GM12892 (cell line): ENCODE results near the gene CCDC30.

Source experiments
- DNase-seq: peaks from one replicate; pipeline ENCODE4 v3.0.0; 2011; ENCODE audit not compliant: insufficient read length
- FAIRE-seq: peaks from 2 replicates; lab custom pipeline; 2011; peaks lifted over from hg19 to GRCh38; lab: Jason Lieb, UNC
- POLR2A ChIP-seq: IDR thresholded peaks from 2 replicates; pipeline ENCODE4 v1.6.1; 2011; ENCODE audit warnings: low read depth, low read length, control low read depth
- POLR2AphosphoS5 ChIP-seq: IDR thresholded peaks from 2 replicates; pipeline ENCODE4 v1.6.1; 2011; ENCODE audit warnings: low read depth, low read length, control low read depth
- TAF1 ChIP-seq: IDR thresholded peaks from 2 replicates; pipeline ENCODE4 v1.6.1; 2011; ENCODE audit warnings: low read depth, mild to moderate bottlenecking, control low read depth, low read length, borderline replicate concordance

The CCDC30 gene

DNA sequence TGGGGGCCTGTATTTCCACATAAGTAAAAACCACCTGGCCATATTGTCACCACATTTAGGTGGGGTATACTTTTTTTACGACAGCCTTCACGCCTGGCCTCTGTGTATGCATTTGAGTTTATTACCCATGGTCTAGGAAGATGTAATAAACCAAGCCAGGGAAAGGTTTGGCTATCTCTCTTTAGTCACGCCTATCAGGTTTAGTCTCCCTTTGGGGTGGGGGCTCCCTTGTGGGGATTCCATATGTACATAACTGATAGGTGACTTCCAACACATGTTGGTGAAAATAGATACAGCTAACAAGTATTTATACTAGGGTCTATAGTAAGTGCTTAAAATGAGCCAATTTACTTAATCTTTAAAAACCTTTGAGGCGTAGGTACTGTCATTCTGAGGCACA is 223.3 kb downstream of the CCDC30 start:
- TF ChIP-seq POLR2A = no peak
- TF ChIP-seq TAF1 = no peak
- TF ChIP-seq POLR2AphosphoS5 = no peak
- FAIRE-seq = no peak

DNA sequence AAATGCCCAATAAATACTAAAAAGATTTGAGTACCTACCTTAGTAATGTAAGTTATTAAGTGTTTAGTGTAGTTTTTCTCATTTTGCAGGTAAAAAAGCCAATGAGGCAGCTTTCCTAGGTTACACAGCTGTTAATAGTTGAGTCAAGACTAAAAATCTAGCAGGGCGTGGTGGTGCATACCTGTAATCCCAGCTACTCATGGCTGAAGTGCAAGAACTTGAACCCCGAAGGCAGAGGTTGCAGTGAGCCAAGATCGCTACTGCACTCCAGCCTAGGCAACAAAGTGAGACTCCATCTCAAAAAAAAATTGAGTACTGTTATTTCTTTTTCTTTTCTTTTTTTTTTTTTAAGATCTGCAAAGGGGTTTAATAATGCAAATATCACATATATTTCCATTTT is 226.8 kb downstream of the CCDC30 start:
- TF ChIP-seq POLR2A (no peak), POLR2AphosphoS5 (no peak), TAF1 (no peak)
- FAIRE-seq = no peak
- no peak for DNase-seq

More for the DNA sequence above, 223.3 kb downstream of the CCDC30 start:
- DNase-seq = no peak

DNA sequence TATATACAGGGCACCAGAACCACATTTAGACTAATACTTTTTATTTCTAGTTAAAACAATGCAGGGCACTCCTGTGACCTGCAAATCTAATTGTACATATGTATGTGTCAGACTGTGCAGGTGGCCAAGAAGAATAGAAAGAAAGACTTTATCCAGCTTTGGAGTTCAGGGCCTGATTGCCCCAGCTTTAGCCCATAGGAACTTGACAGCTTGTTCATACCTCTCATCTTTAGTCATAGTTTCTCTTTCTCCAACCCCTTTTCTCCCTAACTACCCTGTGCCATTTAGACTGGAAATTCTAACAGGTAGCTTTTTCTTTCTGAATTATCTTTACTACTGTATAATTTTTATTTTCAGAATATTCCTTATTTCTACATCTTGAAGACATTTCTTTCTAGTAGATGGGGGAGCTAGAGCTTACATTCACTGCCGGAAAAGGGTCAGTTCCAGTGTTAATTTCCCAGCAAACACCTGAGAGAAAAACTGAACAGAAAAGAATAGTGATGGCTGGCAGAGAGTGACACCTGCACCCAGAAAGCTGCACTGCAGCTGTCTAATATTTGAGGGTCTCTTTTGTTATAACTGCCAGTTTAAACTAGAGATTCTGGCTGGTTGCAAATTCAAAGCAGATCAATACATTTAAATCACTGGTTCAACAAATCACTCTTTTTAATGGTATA is 227.5 kb downstream of the CCDC30 start:
- DNase-seq = no peak
- TF ChIP-seq POLR2AphosphoS5 = no peak
- peak; percentile 58 for FAIRE-seq

DNA sequence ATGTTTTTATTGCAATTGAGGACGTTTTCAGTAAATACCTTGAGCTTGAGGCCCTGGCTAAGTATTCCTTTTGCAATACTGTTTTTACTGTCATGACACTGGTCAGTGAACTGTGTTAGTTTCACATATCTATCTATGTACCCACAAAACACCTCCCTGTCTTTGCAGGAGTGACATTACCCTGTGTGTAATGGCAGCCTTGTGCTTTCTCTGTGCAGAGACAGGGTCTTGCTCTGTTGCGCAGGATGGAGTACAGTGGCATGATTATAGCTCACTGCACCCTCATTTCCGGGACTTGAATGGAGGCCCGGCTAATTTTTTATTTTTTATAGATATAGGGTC is 228.0 kb downstream of the CCDC30 start:
- FAIRE-seq (peak; percentile 66), DNase-seq (no peak)

DNA sequence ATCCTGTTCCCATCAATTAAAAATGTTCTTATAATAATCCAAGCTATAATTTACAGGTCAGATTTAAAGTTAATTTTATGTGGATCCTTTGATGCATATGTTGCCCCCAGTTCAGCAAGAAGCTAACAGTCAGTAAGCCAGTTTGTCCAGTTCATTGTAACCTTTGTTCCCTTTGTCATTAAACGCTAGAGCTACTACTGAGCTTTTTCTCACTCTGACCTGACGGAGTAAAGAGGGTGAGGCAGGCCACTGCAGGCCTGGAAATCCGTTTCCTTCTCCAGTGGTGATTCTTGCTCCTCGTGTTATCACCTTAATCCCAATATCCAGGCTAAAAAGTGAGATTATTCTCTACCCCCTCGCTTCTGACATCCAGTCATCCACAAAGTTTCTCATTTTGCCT is 229.4 kb downstream of the CCDC30 start:
- DNase-seq (no peak), FAIRE-seq (no peak)
- TF ChIP-seq POLR2AphosphoS5 = no peak

More for the DNA sequence above, 228.0 kb downstream of the CCDC30 start:
- TF ChIP-seq POLR2A = no peak
- no peak for TF ChIP-seq POLR2AphosphoS5
- no peak for TF ChIP-seq TAF1

DNA sequence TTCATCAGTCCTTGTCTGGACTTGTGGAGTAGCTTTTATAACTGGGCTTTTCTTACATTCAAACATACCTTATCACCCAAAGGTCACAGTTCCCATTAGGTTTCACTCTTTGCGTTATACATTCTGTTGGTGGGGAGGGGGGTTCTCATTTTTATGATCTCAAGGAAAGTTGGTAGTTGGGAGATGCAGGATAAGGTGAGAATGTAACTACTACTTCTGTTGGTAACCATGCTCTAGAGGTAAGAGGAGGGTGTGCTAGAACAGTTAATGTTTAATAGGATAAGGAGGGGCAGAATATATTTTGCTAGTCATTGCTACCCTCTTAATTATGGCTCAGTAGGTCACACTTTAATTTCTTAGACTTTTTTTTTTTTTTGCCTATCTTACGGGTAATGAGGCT is 229.8 kb downstream of the CCDC30 start:
- no peak for TF ChIP-seq POLR2A
- FAIRE-seq (no peak), DNase-seq (no peak)

DNA sequence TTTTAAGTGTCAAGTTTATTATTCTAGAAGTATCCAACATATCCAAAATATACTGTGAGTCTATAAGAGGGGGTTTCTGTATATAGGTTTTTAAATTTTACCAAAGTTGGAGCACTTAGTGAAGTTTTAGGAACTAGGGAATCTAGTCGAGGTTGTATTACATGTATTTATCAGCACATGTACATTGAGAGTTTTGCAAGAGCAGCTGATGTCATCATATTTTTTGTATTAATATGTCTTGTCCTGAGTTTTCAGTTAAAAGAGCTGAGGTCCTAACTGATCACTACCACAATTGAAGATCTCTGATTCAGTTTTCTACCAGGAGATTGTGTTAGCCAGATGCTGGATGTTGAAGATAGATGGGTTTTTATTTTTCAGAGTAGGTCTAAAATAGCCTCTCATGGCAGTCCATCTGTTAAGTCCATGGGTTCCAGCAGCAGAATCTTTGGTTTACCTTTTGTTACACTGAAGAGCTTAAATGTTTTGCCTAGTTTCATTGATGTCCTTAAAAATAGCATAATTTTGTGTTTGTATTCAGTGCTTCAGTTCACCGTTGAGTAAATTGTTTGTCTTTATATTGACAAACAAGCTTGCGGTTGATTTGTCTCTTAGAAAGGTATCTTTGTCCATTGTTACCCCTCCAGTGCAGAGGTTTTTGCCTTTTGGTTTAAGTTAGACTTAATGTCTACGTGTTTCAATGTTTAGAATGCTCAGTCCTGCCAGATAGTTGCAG is 235.2 kb downstream of the CCDC30 start:
- TF ChIP-seq POLR2A (no peak), POLR2AphosphoS5 (no peak), TAF1 (no peak)
- FAIRE-seq (peak; percentile 21), DNase-seq (no peak)

DNA sequence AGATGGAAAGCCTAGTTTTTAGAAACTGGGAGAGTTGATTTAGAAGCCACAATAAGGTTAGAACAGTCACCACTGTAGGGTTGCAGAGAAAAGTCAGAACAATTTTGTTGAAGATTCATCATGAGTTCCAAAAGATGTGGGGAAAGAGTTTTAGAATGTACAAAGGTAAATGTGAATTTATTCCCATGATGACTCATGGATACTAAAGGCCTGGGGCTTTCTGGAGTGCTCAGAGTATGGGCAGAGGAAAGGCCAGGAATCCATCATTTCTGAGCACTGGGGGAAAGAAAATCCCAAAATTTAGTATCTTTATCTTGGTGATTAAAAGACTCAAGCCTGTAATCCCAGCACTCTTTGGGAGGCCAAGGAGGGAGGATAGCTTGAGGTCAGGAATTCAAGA is 236.9 kb downstream of the CCDC30 start:
- DNase-seq (no peak), FAIRE-seq (no peak)
- TF ChIP-seq POLR2AphosphoS5 (no peak), TAF1 (no peak), POLR2A (no peak)

DNA sequence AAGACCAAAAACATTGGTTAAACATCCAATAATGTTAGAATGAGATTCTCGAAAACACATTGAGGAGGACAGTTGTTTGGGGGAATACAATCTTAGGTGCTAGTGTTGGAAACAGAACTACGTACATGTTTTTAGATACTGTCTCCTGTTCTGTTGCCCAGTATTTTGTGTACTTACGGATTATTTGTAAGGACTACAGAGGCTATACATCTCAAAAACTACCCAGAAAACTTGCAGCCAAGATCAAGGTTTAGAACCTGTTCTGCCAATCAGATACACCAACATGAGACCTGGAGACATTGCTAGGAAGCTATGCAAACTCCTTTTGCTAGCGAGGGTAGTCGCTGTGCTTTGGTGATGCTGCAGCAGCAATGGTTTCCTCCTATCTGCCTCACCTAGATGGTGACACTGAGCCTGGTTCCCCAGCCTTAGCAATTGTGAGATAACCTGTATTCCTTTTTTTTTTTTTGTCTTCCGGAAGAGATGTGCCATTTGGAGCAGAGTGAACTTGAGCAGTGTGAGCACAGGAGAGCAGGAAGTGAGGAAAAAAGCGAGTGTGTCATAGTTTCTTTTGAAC is 240.9 kb downstream of the CCDC30 start:
- no peak for DNase-seq
- FAIRE-seq = peak; percentile 38
- TF ChIP-seq POLR2A (peak; percentile 52), POLR2AphosphoS5 (no peak; the same call in 1 of the 2 replicates)
